GM18868 (cell line): ENCODE data around the gene ST6GAL1.
"Not testable (repeated sequence)": the region's sequence is repeated elsewhere in the genome, so short reads cannot be mapped to it uniquely, and the experiment has no call there.

Source experiments
- ATAC-seq: cut with Tn5 transposase; IDR thresholded peaks from one replicate; pipeline ENCODE4 v1.9.1; 2021; ENCODE audit warnings: mild to moderate bottlenecking, moderate library complexity; ENCODE audit not compliant: unreplicated experiment

ST6GAL1 gene

GRCh38 chr3:186939536-186939935 is 9.2 kb downstream of the ST6GAL1 start:
- no peak for ATAC-seq

GRCh38 chr3:186940967-186941366 is 10.6 kb downstream of the ST6GAL1 start:
- ATAC-seq, result no peak

- no peak for ATAC-seq
These were observed 11.8 kb downstream of the ST6GAL1 start for GRCh38 chr3:186942168-186942567.

DNA sequence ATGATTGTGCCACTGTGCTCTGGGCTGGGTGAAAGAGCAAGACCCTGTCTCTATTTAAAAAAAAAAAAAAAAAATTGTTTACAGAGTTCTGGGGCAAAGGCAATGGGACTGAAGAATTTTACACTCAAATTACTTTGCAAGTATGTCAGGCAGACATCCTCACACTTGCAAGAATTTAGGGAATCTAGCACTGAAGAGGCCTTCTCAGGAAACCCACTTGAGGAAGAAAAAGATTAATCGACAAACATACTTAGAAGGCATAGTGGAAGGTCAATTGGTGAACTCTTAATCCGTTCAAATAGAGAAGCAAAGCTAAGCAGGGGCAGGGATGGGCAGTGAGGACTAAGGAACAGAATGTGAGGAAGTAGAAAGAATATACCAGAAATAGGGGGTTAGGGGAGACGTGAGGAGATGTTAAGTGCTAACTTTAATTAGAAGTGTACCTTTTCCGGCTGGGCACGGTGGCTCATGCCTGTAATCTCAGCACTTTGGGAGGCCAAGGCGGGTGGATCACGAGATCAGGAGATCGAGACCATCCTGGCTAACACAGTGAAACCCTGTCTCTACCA is 15.0 kb downstream of the ST6GAL1 start:
- no peak for ATAC-seq

- ATAC-seq, result peak; percentile 78
These were observed 16.5 kb downstream of the ST6GAL1 start for GRCh38 chr3:186946756-186947375.

GRCh38 chr3:186949281-186949982 is 19.1 kb downstream of the ST6GAL1 start:
- ATAC-seq, result no peak

DNA sequence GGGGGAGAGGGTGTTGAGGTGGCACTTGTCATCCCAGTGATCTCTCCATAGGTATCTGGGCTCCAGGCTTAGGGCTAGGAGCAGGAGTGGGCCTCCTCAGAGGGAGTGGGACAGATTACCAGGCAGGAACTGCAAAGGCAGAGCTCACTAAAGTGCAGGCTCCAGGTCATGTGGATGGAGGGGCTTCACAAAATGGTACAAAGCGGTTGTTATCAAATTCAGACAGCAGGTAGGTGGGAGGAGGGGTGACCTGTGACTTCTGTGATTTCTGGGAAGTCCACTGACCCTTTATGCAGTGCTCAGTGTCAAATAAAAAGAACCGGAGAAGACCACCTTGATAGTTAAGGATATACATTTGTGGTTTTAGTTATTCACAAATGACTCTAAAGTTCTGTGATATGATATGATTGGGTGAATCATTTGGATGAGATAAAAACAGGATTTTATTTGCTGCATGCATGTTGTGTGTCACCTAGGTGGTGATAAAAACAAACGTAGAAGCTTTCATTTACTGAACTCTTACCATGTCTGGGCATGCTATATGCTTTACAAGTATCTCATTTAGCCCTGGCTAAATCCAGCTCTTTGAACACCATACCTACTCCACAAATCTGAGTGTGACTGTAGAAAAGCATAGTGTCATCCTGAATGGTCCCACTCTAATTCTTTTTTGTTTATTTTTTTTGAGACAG is 20.2 kb downstream of the ST6GAL1 start:
- no peak for ATAC-seq

- ATAC-seq, result no peak
These were observed 21.6 kb downstream of the ST6GAL1 start for GRCh38 chr3:186951640-186952552.

DNA sequence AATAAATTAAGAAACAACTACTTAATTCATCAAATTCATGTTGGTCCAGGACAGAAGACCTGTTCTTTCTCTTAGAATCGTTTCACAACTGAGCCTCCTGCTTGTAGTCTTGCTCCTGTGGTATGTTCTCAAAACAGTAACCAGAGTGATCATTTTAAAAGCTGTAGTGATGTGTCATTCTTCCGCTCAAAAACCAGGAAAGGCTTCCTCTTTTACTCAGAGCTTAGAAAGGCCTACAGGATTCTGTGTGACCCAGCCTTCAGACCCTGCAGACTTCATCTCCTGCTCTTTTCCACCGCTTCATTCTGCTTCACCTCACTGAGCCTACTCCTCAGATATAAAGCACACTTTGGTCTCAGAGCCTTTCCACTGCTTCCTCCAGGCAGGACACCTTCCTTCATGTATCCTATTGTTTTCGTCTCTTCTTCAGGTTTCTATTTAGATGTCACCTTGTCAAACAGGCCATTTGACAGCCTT is 22.7 kb downstream of the ST6GAL1 start:
- ATAC-seq, result peak; percentile 71

GRCh38 chr3:186953992-186954699 is 23.8 kb downstream of the ST6GAL1 start:
- not testable (repeated sequence) for ATAC-seq

DNA sequence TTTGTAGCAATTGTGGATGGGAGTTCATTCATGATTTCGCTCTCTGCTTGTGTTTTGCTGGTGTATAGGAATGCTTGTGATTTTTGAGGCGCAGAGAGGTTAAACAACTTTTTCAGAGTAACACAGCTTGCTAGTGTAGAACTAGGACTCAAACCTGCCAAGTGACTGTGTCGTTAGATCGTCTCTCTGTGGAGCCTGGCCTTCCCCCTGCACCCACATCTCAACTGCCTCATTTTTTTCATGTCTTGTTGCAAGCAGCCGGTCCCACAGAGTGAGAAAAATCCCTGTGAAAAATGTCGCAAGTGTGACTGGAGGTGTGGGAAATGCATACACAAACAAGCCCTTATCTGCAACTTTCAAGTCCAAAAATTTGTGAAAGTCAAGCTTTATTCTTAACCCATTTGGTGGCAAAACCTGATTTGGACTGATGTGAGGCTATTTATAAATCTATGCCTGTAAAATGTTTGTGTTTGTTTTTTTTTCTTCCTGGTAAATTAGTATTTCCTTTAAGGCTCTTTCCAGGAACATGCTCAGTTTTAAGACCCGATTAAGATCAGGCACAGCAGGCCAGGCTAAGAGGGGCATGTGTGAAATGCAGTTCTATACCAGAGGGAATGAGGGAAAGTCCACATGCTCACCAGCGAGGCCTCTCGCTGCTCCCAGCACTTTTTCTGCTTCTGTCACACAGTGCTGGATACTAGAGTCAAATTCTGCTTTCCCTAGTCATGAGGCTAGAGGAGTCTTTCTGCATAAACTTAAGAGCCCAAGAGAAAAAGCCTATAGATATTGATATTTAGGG is 25.8 kb downstream of the ST6GAL1 start:
- no peak for ATAC-seq

DNA sequence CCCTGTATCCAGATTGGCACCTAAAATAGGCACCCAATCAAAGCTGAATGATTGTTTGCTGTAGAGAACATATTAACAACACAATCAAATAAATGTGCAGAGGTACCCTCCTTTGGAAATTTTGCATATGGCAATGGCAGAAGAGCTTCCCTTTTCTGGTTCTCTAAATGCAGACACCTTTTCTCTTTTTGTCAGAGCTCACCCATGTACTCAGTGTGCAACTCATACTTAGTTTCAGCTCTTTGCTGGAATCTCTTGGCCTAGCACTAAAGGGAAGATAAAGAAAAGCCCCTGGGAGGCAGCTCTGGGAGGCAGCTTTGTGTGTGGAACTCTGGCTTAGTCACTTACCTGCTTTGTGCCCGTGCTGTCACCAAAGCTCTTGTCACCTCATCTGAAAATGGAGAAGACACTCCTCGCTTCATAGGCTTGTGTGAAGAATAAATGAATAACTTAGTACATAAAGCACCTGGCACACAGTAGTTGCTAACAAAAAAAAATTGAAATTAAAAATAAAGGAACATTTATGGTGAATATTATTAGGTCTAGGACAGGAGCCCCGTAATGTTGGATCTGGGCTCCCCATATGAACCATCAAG is 28.8 kb downstream of the ST6GAL1 start:
- peak; percentile 63 for ATAC-seq

- no peak for ATAC-seq
These were observed 30.0 kb downstream of the ST6GAL1 start for GRCh38 chr3:186960347-186960746.

DNA sequence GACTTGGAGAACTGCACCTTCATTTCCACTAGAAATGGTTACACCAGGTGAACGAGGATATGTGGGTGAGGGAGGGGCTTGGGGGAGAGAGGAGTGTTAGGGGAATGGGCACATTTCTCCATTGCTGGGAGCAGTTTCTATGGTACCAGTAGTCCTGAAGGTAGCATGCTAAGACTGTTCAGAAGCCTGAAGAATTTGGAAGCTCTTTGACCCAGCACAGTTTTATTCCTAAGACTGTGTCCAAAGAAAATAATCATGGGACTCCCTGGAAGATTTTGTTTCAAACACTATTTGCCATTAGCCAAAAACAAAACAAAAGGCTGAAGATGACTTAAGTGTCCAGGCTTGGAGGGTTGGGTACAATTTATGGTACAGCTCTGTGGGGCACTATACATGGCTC is 32.1 kb downstream of the ST6GAL1 start:
- ATAC-seq, result no peak

- no peak for ATAC-seq
These were observed 33.3 kb downstream of the ST6GAL1 start for GRCh38 chr3:186963636-186964035.

DNA sequence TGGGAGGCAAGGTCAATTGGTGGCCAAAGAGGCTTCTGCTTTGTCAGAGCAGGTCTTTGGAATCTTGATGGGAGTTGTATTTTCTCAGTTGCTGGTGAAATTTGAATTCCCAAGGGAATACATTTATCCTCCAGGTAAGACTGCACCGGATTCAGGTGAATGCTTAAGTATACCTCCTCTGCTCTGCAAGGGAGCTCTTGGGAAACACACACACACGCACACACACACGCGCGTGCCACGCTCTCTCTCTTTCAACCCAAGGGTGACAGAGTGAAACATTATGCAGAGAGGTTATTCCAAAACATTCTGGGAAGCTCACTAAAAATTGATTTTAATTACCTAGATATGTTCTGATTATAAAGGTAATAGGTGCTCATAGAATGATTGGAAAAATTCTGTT is 33.7 kb downstream of the ST6GAL1 start:
- no peak for ATAC-seq

- no peak for ATAC-seq
These were observed 34.3 kb downstream of the ST6GAL1 start for GRCh38 chr3:186964616-186965015.

DNA sequence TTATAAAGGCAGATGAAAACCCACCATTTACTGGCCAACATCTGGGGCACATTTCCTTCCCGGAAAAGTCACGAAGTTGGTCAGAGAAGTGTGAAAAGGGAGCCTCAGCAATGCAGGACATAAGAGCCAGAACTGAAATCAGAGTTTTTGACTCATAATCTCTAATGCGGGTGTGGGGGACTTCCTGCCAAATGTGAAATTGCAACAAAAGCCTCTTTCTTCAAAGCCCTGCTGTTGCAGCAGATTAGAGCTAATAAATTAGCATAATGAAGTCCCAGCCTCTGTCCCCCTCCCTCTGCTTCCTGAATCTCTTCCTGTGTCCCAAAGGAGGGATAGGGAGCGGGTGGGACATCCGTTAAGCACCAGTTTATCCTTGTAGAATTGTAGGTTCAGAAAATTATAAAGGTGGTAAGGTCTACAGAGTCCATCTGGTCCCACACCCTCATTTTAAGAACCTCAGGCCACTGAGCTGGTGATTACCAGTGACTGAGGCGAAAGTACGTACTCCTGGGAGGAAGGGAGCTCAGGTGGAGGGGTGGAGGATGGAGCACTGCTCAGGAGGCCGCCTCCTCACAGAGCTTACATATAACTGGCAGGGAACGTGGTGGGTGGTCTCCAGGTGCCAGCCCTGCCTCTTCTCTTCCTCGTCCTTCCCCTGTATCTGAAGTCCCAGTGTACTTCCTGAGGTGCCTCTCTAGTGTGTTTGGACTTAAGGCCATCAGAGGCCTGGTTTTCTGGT is 35.0 kb downstream of the ST6GAL1 start:
- peak; percentile 82 for ATAC-seq
